PC-3 (cell line): Measurements from ENCODE around the gene EXOC6B.
A peak's percentile ranks its signal among the peaks of the same experiment; 100 is the strongest.

ENCODE experiments used
- EZH2 ChIP-seq: fragments of 300-600 bp; sonication (generic); IDR thresholded peaks from one replicate; pipeline ENCODE4 v1.6.1; 2017; ENCODE audit warnings: antibody characterized with exemption, mild to moderate bottlenecking, low read length; ENCODE audit not compliant: unreplicated experiment
- EZH2phosphoT487 ChIP-seq: fragments of 300-600 bp; sonication (generic); IDR thresholded peaks from 2 replicates; pipeline ENCODE4 v1.6.1; 2018; ENCODE audit warnings: mild to moderate bottlenecking, antibody characterized with exemption, low read length, borderline replicate concordance
- TF ChIP-seq, protein P1 (sequence below): fragments of 300-600 bp; sonication (generic); conservative IDR thresholded peaks from 2 replicates; pipeline ENCODE4 v1.5.1; 2017; ENCODE audit warnings: antibody characterized with exemption, low read depth, mild to moderate bottlenecking, low read length

DNA sequence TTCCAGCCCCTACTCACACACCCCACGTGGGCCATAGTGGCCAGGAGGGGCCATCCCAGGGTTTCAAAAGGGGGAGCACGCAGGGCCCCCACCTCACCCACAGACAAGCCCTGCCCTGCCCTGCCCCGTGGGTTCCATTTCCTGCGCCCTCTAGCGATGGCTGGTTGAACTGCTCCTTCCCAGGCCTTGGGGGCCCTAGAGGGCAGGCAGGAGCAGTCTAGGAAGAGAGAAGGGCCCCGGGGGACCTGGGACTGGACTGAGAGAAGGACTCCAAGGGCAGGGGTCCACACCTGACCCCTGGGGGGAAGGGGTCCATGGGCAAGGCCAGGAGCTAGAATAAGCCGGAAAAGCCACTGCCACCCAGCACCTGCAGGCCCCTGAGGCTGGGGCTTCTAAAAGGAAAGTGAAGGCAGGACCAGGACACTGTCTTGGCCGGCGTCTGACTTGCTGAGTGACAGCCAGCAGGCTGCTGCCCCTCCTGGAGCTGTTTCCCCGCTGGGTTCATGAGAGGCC, 688.3 kb downstream of the EXOC6B start:
- TF ChIP-seq, protein P1, sequence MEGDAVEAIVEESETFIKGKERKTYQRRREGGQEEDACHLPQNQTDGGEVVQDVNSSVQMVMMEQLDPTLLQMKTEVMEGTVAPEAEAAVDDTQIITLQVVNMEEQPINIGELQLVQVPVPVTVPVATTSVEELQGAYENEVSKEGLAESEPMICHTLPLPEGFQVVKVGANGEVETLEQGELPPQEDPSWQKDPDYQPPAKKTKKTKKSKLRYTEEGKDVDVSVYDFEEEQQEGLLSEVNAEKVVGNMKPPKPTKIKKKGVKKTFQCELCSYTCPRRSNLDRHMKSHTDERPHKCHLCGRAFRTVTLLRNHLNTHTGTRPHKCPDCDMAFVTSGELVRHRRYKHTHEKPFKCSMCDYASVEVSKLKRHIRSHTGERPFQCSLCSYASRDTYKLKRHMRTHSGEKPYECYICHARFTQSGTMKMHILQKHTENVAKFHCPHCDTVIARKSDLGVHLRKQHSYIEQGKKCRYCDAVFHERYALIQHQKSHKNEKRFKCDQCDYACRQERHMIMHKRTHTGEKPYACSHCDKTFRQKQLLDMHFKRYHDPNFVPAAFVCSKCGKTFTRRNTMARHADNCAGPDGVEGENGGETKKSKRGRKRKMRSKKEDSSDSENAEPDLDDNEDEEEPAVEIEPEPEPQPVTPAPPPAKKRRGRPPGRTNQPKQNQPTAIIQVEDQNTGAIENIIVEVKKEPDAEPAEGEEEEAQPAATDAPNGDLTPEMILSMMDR, result peak; percentile 98
- TF ChIP-seq EZH2, result no peak
- TF ChIP-seq EZH2phosphoT487, result no peak
